Measurements from ENCODE around the gene AUTS2.

The AUTS2 gene

DNA sequence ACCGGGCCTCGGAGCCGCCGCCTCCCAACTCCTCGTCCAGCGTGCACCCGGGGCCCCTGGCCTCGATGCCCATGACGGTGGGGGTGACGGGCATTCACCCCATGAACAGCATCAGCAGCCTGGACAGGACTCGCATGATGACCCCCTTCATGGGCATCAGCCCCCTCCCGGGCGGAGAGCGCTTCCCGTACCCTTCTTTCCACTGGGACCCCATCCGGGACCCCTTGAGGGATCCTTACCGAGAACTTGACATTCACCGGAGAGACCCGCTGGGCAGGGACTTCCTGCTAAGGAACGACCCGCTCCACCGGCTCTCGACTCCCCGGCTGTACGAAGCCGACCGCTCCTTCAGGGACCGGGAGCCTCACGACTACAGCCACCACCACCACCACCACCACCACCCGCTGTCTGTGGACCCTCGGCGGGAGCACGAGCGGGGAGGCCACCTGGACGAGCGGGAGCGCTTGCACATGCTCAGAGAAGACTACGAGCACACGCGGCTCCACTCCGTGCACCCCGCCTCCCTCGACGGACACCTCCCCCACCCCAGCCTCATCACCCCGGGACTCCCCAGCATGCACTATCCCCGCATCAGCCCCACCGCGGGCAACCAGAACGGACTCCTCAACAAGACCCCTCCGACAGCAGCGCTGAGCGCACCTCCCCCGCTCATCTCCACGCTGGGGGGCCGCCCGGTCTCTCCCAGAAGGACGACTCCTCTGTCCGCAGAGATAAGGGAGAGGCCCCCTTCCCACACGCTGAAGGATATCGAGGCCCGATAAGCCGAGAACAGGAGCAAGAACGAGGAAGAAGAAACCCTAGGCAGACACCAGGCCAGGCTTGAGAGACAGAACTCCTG is 1192.2 kb downstream of the AUTS2 start:
- TF ChIP-seq, protein P1, sequence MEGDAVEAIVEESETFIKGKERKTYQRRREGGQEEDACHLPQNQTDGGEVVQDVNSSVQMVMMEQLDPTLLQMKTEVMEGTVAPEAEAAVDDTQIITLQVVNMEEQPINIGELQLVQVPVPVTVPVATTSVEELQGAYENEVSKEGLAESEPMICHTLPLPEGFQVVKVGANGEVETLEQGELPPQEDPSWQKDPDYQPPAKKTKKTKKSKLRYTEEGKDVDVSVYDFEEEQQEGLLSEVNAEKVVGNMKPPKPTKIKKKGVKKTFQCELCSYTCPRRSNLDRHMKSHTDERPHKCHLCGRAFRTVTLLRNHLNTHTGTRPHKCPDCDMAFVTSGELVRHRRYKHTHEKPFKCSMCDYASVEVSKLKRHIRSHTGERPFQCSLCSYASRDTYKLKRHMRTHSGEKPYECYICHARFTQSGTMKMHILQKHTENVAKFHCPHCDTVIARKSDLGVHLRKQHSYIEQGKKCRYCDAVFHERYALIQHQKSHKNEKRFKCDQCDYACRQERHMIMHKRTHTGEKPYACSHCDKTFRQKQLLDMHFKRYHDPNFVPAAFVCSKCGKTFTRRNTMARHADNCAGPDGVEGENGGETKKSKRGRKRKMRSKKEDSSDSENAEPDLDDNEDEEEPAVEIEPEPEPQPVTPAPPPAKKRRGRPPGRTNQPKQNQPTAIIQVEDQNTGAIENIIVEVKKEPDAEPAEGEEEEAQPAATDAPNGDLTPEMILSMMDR (IDR thresholded peaks at IDR 0.05; ENCODE audit: low read depth, low read length), result no peak
- H3K4me3 ChIP-seq (ENCODE audit: low read depth, low read length), result no peak overlapping the region

DNA sequence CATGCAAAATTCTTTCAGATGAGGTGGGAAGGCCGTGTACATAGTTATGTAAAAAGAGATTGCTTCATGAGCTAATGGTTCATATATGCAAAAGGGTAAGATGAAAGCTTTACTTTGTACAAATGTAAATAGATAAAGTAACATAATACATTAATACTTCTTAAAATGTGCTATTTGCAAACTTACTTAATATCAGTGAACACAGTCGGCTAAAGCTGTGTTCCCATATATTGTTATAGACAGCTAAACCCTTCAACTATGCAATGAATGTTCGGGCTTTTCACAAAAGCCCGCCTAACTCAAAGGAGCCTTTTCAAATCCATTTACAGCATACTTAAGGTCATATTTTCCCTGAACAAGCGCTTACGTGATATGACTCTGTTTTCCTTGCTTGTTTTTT is 1193.1 kb downstream of the AUTS2 start:
- no peak overlapping the region for H3K4me3 ChIP-seq (ENCODE audit: low read depth, low read length)
- TF ChIP-seq, protein P1 (IDR thresholded peaks at IDR 0.05; ENCODE audit: low read depth, low read length), result no peak

DNA sequence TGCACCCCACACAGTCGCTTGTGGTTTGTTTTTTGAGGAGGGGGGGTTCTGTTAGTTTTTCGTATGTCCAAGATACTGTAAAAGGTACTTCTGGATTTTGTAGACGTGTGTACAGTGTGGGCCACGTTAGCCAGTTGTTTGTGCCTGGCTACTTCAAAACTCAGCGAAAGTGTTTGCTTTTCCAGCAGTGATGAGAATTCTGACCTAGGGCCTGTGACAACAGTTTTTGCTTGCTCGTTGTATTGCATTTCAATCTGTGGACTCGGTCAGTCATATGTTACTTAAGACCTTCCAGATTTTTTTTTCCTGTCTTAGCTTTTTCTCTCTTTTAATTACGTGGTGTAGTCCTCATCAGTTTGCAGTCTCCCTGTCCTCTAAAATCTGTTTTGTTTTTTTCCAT is 1194.8 kb downstream of the AUTS2 start:
- TF ChIP-seq, protein P1 (IDR thresholded peaks at IDR 0.05; ENCODE audit: low read depth, low read length), result no peak

DNA sequence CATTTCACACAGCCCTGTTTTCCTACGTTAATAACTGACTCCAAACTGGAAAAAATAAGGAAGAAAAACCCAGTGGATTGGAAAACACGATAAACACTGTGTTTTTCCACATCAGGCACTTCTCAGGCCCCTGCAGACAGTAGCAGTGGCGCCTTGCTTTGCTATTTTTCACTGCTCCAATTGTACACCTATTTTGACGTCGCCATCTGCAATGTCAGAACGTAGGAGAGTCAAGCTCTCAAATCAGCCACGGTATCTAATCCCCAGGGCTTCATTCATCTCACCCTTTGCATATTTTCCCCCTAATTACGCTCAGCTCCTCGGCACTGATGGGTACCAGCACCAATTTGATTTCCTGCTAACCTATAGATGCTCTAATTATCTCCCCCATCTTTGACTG is 1195.5 kb downstream of the AUTS2 start:
- TF ChIP-seq, protein P1 (IDR thresholded peaks at IDR 0.05; ENCODE audit: low read depth, low read length), result no peak
- H3K4me3 ChIP-seq (ENCODE audit: low read depth, low read length), result no peak overlapping the region

More for the DNA sequence above, 1194.8 kb downstream of the AUTS2 start:
- H3K4me3 ChIP-seq (ENCODE audit: low read depth, low read length), result no peak overlapping the region

DNA sequence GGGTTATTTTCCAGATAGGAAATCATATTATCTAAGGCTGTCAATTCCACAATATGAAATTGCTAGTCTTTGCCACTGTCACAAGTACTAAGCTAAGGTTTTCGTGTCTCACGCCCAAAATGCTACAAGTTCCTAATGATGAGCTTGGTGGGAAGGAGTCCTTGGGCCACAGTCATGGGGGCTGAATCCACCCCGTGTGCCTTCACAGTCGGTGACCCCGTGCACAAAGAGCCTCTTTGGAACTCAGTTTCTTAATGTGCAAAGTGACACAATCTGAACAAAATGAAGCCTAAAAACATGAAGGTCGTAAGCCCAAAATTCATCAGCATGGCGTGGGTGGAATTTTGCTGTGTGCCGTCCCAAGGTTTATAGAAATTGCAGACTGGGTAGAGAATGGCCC is 1196.7 kb downstream of the AUTS2 start:
- H3K4me3 ChIP-seq (ENCODE audit: low read depth, low read length), result no peak overlapping the region
- TF ChIP-seq, protein P1 (IDR thresholded peaks at IDR 0.05; ENCODE audit: low read depth, low read length), result no peak

DNA sequence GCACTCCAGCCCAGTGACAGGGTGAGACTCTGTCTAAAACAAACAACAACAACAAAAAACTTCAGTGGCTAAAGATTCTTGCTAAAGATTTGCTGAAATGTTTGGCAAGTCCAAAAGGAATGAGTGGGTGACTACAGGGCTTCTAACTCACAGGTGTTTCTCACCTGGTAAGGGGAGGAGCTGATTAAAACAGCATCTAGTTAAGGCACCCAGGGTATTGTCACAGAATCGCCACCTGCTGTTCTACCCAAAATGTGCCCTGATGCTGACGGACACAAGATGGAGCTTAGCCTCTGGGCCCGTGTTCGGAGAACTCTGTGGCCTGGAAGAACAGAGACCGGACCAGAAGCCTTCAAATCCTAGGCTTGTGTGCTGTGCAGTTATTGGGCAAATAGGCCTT is 1197.7 kb downstream of the AUTS2 start:
- no peak overlapping the region for H3K4me3 ChIP-seq (ENCODE audit: low read depth, low read length)
- TF ChIP-seq, protein P1 (IDR thresholded peaks at IDR 0.05; ENCODE audit: low read depth, low read length), result no peak

DNA sequence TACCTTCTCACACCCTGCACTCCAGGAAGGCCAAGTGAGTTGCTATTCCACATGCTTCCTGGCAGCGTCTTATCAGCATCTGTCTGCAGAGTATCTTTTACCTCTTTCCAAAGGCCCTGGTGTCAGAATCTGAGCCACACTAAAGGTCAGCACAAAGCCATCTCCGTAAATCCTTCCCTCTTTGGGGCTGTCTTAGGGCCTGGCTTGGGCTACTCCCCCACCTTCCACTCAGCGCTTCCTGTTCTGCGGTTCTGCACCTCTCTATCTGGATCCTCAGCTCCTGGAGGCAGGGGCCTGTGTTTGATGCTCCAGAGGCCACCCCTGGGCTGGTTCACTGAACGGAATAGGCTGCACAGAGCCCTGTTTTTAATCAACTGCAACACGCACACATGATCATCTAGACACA is 1198.8 kb downstream of the AUTS2 start:
- TF ChIP-seq, protein P1 (IDR thresholded peaks at IDR 0.05; ENCODE audit: low read depth, low read length), result no peak
- H3K4me3 ChIP-seq (ENCODE audit: low read depth, low read length), result no peak overlapping the region
